ENCODE results near the gene LAMA2. TPM values are rescaled to one million over a fixed set of nuclear protein-coding genes. Genes with fewer than 3 reads are reported as not detected.

Gene LAMA2
- total RNA-seq, 1 experiment from 2014 or later: 4.2 TPM

- Histone ChIP-seq H3T11ph (ENCODE audit: low read length) (no peak overlapping the region), H3K14ac (ENCODE audit: insufficient read depth, low read length) (no peak overlapping the region), H3K79me1 (ENCODE audit: insufficient read depth, low read depth, low read length, poor library complexity, severe bottlenecking) (no peaks in the 10 kb centered on the region), H3K9me3 (ENCODE audit: control insufficient read depth, low read depth, low read length) (no peaks in the 10 kb centered on the region), H4K8ac (replicated peaks; ENCODE audit: insufficient read length, low read depth, low read length) (no peak overlapping the region), H3K23me2 (ENCODE audit: insufficient read length, low read depth, low read length, poor library complexity, severe bottlenecking) (no peaks in the 10 kb centered on the region), H2AFZ (ENCODE audit: low read length) (no peak overlapping the region), H3K56ac (ENCODE audit: insufficient read length, low read depth, low read length) (no peak overlapping the region), H3K18ac (ENCODE audit: insufficient read length, low read depth, low read length) (no peak overlapping the region), H3K4ac (ENCODE audit: low read depth, low read length) (no peak overlapping the region), H2BK15ac (ENCODE audit: low read depth, low read length) (no peak overlapping the region), H3K27ac (ENCODE audit: insufficient read length, low read depth, low read length) (no peak overlapping the region), H2BK12ac (ENCODE audit: insufficient read length, low read depth, low read length) (no peak overlapping the region), H3K4me1 (ENCODE audit: insufficient read depth, low read length) (no peaks in the 10 kb centered on the region), H2BK5ac (ENCODE audit: insufficient read length, low read length) (no peak overlapping the region), H3K4me2 (ENCODE audit: insufficient read depth, insufficient read length, low read length) (no peak overlapping the region), H3K23ac (ENCODE audit: insufficient read length, low read depth, low read length) (no peak overlapping the region), H3K9ac (ENCODE audit: extremely low read depth, insufficient read length, low read length) (no peak overlapping the region), H3K27me3 (ENCODE audit: insufficient read depth, low read length) (no peaks in the 10 kb centered on the region), H4K20me1 (ENCODE audit: control insufficient read depth, insufficient read depth, insufficient read length) (no peaks in the 10 kb centered on the region), H2BK20ac (ENCODE audit: low read depth, low read length, poor library complexity, severe bottlenecking) (no peak overlapping the region), H4K5ac (ENCODE audit: insufficient read length, low read depth, low read length) (no peak overlapping the region), H2AK5ac (ENCODE audit: insufficient read length, low read length) (no peak overlapping the region), H2BK120ac (ENCODE audit: low read depth, low read length, poor library complexity, severe bottlenecking) (no peak overlapping the region), H3K79me2 (ENCODE audit: insufficient read depth, low read length) (no peaks in the 10 kb centered on the region), H4K91ac (ENCODE audit: insufficient read length, low read depth, low read length) (no peak overlapping the region)
- no peak for TF ChIP-seq CTCF (conservative IDR thresholded peaks at IDR 0.05)
- Mint-ChIP-seq H3K4me3 (no peak overlapping the region), H3K4me1 (peaks cover 3% of the 10 kb centered on the region in 2 experiments; a peak in 3 of 4 replicates), H3K27ac (no peak overlapping the region), H3K36me3 (ENCODE audit: insufficient read depth in 1 of 3, low read depth in 3 of 3) (no peaks in the 10 kb centered on the region), H3K27me3 (ENCODE audit: low read depth) (no peaks in the 10 kb centered on the region), H3K9me3 (no peaks in the 10 kb centered on the region)
- no CpG with 5 or more reads among the region's 8 CpGs for WGBS (ENCODE audit: extremely low coverage, insufficient read length, low lambda C conversion rate)
- no peak for DNase-seq
Measured at GRCh38 chr6:129263176-129263575, 380.2 kb downstream of the LAMA2 start.
